Stimulated activated effector memory CD8-positive, alpha-beta T cell treated with anti-CD3 and anti-CD28 coated beads, Interleukin-12 subunit alpha, Interleukin-12 subunit beta, amount 100 ng/mL, for 72 hours (primary cell): ENCODE data around the gene PRKACB.
"Not testable (repeated sequence)": the region's sequence is repeated elsewhere in the genome, so short reads cannot be mapped to it uniquely, and the experiment has no call there.

Source experiments
- ATAC-seq: fragments of 150-1000 bp; cut with Tn5 transposase; 2 replicates; pipeline ENCODE4 v1.10.0; 2021
- DNase-seq, 2 donors: peaks; one replicate each; pipeline ENCODE4 v3.0.0; 2021 to 2022; ENCODE audit warnings: low spot score in 2 of 2
- H3K27ac Mint-ChIP-seq: one replicate; pipeline ENCODE4 v1.8.0; 2022; ENCODE audit warnings: mild to moderate bottlenecking, mixed read lengths
- H3K36me3 Mint-ChIP-seq: one replicate; pipeline ENCODE4 v1.8.0; 2022; ENCODE audit warnings: mild to moderate bottlenecking, mixed read lengths
- H3K4me1 Mint-ChIP-seq: one replicate; pipeline ENCODE4 v1.8.0; 2022; ENCODE audit warnings: mixed read lengths
- H3K4me3 Mint-ChIP-seq: one replicate; pipeline ENCODE4 v1.8.0; 2022; ENCODE audit warnings: mild to moderate bottlenecking, mixed read lengths
- H3K9me3 Mint-ChIP-seq: one replicate; pipeline ENCODE4 v1.8.0; 2022; ENCODE audit warnings: mixed read lengths

The PRKACB gene

GRCh38 chr1:84264961-84265360, 120.9 kb downstream of the PRKACB start:
- no peaks in the 10 kb centered on the region for H3K4me1 Mint-ChIP-seq
- H3K27ac Mint-ChIP-seq, result no peak overlapping the region
- no peak for ATAC-seq

GRCh38 chr1:84265867-84266266, 121.8 kb downstream of the PRKACB start:
- H3K4me1 Mint-ChIP-seq, result peaks cover 2% of the 10 kb centered on the region
- H3K9me3 Mint-ChIP-seq, result no peaks in the 10 kb centered on the region
- no peak overlapping the region for H3K4me3 Mint-ChIP-seq
- no peak overlapping the region for H3K27ac Mint-ChIP-seq
- ATAC-seq (no peak), DNase-seq (no peak)
- H3K36me3 Mint-ChIP-seq, result no peaks in the 10 kb centered on the region

More at GRCh38 chr1:84264961-84265360, 120.9 kb downstream of the PRKACB start:
- Mint-ChIP-seq H3K9me3 (no peaks in the 10 kb centered on the region), H3K36me3 (no peaks in the 10 kb centered on the region), H3K4me3 (no peak overlapping the region)
- no peak for DNase-seq

DNA sequence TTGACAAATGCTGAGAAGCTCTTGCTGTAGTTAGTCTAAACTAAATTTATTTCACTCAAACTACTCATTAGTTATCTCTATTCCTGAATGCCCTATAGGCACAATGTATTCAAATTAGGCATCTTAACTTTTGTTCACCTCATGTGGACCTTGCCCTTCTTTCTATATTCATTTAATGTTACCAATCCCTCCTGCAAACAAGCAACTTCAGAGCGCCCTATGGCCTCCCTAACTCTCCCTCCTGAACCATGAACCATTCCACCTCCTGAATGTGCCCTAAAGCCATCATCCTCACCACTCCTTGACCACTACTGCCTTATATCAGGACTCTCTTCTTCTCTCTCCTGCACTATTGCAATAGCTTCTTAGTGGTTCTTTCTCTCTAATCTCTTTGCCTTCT, 122.7 kb downstream of the PRKACB start:
- H3K4me3 Mint-ChIP-seq, result no peak overlapping the region
- no peak for DNase-seq
- no peak overlapping the region for H3K27ac Mint-ChIP-seq
- H3K9me3 Mint-ChIP-seq, result no peaks in the 10 kb centered on the region
- H3K4me1 Mint-ChIP-seq, result peaks cover 11% of the 10 kb centered on the region
- no peaks in the 10 kb centered on the region for H3K36me3 Mint-ChIP-seq
- ATAC-seq, result no peak

DNA sequence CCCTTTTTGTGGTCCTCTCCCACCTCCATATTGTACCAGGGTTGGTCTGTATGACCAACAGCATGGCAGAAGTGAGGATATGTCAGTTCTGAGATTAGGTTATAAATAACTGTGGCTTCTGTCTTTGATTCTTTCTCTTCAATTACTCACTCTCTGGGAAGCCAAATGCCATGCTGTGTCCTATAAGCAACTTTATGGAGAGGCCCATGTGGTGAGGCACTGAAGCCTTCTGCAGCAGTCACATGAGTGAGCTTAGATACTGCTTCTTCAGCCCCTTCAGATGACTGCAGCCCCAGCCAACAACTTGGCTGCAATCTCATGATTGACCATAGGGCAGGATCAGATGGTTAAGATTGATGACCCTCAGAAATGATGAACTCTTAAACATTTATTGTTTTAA, 123.4 kb downstream of the PRKACB start:
- ATAC-seq (no peak), DNase-seq (no peak)
- Mint-ChIP-seq H3K4me3 (no peak overlapping the region), H3K36me3 (no peaks in the 10 kb centered on the region), H3K4me1 (peaks cover 11% of the 10 kb centered on the region), H3K27ac (no peak overlapping the region), H3K9me3 (no peaks in the 10 kb centered on the region)

DNA sequence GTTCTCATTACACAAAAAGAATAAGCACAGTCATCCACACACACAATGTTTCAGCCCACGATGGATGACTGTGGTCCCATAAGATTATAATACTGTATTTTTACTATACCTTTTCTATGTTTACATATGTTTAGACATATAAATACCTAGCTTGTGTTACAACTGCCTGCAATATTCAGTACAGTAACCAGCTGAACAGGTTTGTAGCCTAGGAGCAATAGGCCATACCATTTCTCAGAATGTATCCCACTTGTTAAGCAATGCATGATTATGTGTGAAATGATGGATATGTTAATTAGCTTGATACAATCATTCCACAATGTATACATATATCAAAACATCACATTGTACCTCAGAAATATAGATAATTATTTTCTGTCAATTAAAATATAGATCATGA, 124.3 kb downstream of the PRKACB start:
- DNase-seq (no peak), ATAC-seq (no peak)
- Mint-ChIP-seq H3K9me3 (no peaks in the 10 kb centered on the region), H3K36me3 (no peaks in the 10 kb centered on the region), H3K27ac (no peak overlapping the region), H3K4me1 (peaks cover 11% of the 10 kb centered on the region), H3K4me3 (no peak overlapping the region)

GRCh38 chr1:84269306-84269705, 125.2 kb downstream of the PRKACB start:
- Mint-ChIP-seq H3K4me3 (no peak overlapping the region), H3K9me3 (no peaks in the 10 kb centered on the region), H3K36me3 (no peaks in the 10 kb centered on the region), H3K4me1 (peaks cover 11% of the 10 kb centered on the region), H3K27ac (no peak overlapping the region)
- ATAC-seq (no peak), DNase-seq (no peak)

GRCh38 chr1:84271441-84272151, 127.5 kb downstream of the PRKACB start:
- no peaks in the 10 kb centered on the region for H3K36me3 Mint-ChIP-seq
- no peaks in the 10 kb centered on the region for H3K9me3 Mint-ChIP-seq
- peak overlapping the region; percentile 39 for H3K4me3 Mint-ChIP-seq
- ATAC-seq (peak; percentile 70), DNase-seq (no peak)
- H3K4me1 Mint-ChIP-seq, result peaks cover 11% of the 10 kb centered on the region
- H3K27ac Mint-ChIP-seq, result peak overlapping the region; percentile 72

DNA sequence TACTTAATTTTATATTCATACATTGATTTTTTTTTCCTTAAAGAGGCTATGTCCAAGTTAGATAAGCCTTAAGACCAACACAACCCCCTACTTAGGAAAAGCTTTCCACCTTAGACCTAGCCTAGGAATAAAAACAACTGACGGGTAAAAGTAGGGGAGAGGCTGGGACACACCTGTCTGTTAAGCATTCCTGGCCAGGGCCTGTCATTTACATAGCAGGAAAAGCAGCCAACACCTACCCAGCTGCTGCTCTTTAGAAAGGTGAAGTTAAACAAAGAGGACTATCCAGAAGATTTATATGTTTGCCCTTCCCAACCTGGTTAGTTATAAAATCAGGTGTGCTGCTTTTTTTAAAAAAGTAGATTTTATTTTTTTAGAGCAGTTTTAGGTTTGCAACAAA, 128.3 kb downstream of the PRKACB start:
- DNase-seq (no peak), ATAC-seq (no peak)
- Mint-ChIP-seq H3K9me3 (no peaks in the 10 kb centered on the region), H3K36me3 (no peaks in the 10 kb centered on the region), H3K4me3 (no peak overlapping the region), H3K4me1 (peaks cover 11% of the 10 kb centered on the region), H3K27ac (no peak overlapping the region)

DNA sequence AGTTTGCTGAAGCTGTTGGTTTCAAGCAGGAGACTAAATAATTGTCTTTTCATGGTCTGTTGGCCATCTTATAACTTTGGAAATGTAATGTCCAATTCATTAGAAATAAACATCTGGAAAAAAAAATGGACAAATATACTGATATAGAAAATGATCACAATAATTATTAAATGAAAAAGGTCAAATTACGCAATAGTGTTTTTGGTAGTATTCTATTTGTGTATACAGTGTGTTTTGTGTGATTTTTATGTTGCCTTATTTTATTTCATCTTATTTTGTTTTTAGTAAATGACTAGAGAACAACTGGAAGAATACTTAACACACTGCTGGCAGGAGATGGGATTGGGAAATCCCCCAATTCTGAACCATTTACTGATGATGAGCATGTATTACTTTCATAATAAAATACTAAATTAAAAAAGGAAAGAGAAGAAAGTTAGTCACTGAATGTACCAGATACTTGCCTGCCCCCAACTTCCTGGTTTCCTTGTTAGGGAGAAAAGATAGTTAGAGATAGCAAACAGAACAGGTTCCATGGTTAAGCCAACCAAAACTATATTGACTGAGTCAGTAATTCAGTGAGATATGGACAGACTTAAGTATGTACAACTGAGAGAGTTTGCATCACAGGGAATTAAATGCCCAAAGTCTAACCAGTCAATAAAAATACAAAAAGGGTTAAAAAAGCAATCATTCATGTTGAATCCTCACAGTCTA, 133.4 kb downstream of the PRKACB start:
- H3K27ac Mint-ChIP-seq, result no peak overlapping the region
- no peak overlapping the region for H3K4me3 Mint-ChIP-seq
- H3K9me3 Mint-ChIP-seq, result no peaks in the 10 kb centered on the region
- H3K4me1 Mint-ChIP-seq, result no peaks in the 10 kb centered on the region
- ATAC-seq, result no peak
- DNase-seq, result no peak
- no peaks in the 10 kb centered on the region for H3K36me3 Mint-ChIP-seq

DNA sequence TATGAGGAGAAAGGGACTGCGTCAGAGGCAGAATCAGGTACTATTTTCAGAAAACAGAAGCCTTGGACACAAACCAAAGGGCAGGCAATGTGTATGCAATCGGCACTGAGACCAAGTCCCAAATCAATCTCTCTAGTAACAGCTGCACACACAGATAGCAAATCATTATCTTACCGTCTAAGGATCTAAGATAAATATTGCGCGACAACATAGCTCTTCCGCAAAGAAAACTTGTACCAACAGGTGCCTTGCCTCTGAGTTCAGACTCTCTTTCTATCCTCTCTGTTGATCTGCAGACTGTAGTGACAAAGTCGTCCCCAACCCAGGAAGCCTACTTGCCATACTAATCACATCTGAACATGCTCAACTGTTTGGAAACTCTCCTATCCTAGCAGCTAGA, 134.8 kb downstream of the PRKACB start:
- no peak overlapping the region for H3K4me3 Mint-ChIP-seq
- DNase-seq (no peak), ATAC-seq (no peak)
- no peaks in the 10 kb centered on the region for H3K36me3 Mint-ChIP-seq
- H3K4me1 Mint-ChIP-seq, result no peaks in the 10 kb centered on the region
- no peaks in the 10 kb centered on the region for H3K9me3 Mint-ChIP-seq
- H3K27ac Mint-ChIP-seq, result no peak overlapping the region

- no peaks in the 10 kb centered on the region for H3K4me1 Mint-ChIP-seq
- no peak for DNase-seq
- H3K4me3 Mint-ChIP-seq, result no peak overlapping the region
- H3K27ac Mint-ChIP-seq, result no peak overlapping the region
- H3K36me3 Mint-ChIP-seq, result no peaks in the 10 kb centered on the region
- no peak for ATAC-seq
- peaks cover 3% of the 10 kb centered on the region for H3K9me3 Mint-ChIP-seq
Measured at GRCh38 chr1:84280912-84281311, 136.8 kb downstream of the PRKACB start.

- DNase-seq (no peak), ATAC-seq (no peak)
- Mint-ChIP-seq H3K4me3 (no peak overlapping the region), H3K27ac (no peak overlapping the region), H3K36me3 (no peaks in the 10 kb centered on the region), H3K4me1 (no peaks in the 10 kb centered on the region), H3K9me3 (peaks cover 9% of the 10 kb centered on the region)
Measured at GRCh38 chr1:84282780-84283333, 138.8 kb downstream of the PRKACB start.

GRCh38 chr1:84283381-84283780, 139.3 kb downstream of the PRKACB start:
- H3K4me3 Mint-ChIP-seq, result no peak overlapping the region
- DNase-seq (no peak), ATAC-seq (no peak)
- no peak overlapping the region for H3K27ac Mint-ChIP-seq
- H3K4me1 Mint-ChIP-seq, result no peaks in the 10 kb centered on the region
- no peaks in the 10 kb centered on the region for H3K36me3 Mint-ChIP-seq
- peaks cover 9% of the 10 kb centered on the region for H3K9me3 Mint-ChIP-seq

DNA sequence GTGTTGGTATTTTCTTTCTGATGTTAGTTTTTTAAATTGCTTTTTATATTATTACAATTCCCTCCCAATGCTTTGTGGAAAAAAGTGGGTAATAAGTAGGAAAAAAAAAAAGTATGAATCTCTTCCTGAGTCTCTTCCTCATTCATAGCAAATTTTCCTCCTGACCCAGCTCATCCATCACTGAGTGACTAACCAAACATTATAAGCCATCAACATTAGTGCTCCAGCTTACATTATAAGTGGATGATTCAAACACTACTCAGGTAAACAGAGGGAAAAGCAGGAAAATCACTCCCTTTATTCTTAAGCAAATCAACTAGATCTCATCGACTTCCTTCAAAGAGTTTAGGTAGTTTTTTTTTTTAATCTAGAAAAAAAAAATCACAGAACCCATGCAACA, 142.0 kb downstream of the PRKACB start:
- Mint-ChIP-seq H3K4me3 (no peak overlapping the region), H3K9me3 (peaks cover 15% of the 10 kb centered on the region), H3K27ac (no peak overlapping the region), H3K36me3 (no peaks in the 10 kb centered on the region), H3K4me1 (no peaks in the 10 kb centered on the region)
- DNase-seq, result no peak
- no peak for ATAC-seq

DNA sequence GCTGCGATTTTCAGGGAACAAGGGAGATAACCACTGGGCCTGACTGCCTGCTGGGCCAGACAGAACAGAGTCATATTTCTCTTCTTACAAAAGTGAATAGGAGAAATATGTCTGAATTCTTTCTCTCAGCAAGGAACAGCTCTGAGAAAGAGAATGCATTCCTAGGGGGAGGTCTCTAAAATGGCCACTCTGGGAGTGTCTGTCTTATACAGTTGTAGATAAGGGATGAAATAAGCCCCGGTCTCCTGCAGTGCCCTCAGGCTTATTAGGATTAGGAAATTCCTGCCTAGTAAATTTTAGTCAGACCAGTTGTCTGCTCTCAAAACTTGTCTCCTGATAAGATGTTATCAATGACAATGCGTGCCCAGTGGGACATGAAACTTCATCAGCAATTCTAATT, 143.3 kb downstream of the PRKACB start:
- not testable (repeated sequence) for H3K27ac Mint-ChIP-seq, H3K36me3 Mint-ChIP-seq, H3K4me1 Mint-ChIP-seq, H3K4me3 Mint-ChIP-seq, DNase-seq, ATAC-seq
- peaks cover 15% of the 10 kb centered on the region for H3K9me3 Mint-ChIP-seq
